Lower leg skin (tissue), 3 donors: ENCODE results near the gene HNF4A.

Source experiments
- POLR2A ChIP-seq, 2 donors: fragments of 450-650 bp; IDR thresholded peaks; one replicate each; pipeline ENCODE4 v1.6.1; 2016 to 2017; ENCODE audit warnings: antibody characterized with exemption in 2 of 2, mild to moderate bottlenecking in 1 of 2, moderate library complexity in 1 of 2
- TF ChIP-seq, protein P1 (sequence below), 3 donors: fragments of 450-650 bp; IDR thresholded peaks; one replicate each; pipeline ENCODE4 v1.5.1; 2016; ENCODE audit warnings: antibody characterized with exemption in 3 of 3, mild to moderate bottlenecking in 3 of 3, moderate library complexity in 2 of 3

DNA sequence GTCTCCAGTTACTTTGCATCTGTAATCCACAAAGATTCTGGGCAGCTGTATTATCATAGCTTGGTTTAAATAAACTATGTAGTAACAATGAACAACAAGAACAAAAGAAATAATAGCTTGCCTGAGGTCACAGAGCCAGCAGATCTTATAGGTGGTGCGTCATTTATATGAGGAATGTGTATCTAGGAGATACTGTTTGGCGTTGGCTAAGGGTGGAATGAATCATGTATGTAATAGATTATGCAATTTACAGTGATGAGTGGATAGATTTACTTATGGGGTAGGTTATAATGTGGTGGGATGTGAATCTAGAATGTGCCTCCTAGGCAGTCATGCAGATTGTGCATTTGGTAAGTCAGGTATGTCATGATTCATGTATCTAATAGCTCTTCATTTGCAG lies 42.8 kb downstream of the HNF4A start:
- TF ChIP-seq, protein P1, sequence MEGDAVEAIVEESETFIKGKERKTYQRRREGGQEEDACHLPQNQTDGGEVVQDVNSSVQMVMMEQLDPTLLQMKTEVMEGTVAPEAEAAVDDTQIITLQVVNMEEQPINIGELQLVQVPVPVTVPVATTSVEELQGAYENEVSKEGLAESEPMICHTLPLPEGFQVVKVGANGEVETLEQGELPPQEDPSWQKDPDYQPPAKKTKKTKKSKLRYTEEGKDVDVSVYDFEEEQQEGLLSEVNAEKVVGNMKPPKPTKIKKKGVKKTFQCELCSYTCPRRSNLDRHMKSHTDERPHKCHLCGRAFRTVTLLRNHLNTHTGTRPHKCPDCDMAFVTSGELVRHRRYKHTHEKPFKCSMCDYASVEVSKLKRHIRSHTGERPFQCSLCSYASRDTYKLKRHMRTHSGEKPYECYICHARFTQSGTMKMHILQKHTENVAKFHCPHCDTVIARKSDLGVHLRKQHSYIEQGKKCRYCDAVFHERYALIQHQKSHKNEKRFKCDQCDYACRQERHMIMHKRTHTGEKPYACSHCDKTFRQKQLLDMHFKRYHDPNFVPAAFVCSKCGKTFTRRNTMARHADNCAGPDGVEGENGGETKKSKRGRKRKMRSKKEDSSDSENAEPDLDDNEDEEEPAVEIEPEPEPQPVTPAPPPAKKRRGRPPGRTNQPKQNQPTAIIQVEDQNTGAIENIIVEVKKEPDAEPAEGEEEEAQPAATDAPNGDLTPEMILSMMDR (IDR thresholded peaks at IDR 0.05): no peak
- TF ChIP-seq POLR2A (IDR thresholded peaks at IDR 0.05): no peak
